ENCODE data around the gene ACY1.

DNA sequence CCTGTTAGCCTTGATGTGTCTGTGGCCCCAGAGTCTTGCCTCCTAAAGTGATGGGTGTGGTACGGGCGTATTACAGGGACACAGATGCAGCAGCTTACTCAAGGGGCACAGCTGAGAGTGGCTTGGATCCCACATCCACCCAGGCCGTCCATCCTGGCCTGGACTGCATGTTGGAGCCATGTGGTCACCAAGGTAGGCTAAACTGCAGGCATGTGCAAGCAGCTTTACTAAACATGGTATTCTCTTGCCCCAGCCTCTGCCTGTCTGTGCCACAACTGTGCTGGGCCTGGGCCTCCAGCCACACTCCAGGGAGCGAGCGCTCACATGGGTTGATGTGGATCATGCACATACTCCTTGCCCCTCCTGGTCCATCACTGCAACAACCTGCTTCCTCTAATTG is 34.2 kb upstream of the ACY1 start:
- TF ChIP-seq, protein P1, sequence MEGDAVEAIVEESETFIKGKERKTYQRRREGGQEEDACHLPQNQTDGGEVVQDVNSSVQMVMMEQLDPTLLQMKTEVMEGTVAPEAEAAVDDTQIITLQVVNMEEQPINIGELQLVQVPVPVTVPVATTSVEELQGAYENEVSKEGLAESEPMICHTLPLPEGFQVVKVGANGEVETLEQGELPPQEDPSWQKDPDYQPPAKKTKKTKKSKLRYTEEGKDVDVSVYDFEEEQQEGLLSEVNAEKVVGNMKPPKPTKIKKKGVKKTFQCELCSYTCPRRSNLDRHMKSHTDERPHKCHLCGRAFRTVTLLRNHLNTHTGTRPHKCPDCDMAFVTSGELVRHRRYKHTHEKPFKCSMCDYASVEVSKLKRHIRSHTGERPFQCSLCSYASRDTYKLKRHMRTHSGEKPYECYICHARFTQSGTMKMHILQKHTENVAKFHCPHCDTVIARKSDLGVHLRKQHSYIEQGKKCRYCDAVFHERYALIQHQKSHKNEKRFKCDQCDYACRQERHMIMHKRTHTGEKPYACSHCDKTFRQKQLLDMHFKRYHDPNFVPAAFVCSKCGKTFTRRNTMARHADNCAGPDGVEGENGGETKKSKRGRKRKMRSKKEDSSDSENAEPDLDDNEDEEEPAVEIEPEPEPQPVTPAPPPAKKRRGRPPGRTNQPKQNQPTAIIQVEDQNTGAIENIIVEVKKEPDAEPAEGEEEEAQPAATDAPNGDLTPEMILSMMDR (IDR thresholded peaks at IDR 0.05), result no peak
- TF ChIP-seq POLR2A (IDR thresholded peaks at IDR 0.05), result no peak

Measured in body of pancreas (tissue), 4 donors.